Activated effector memory CD4-positive, alpha-beta T cell treated with anti-CD3 and anti-CD28 coated beads, Interleukin-2, amount 50 U/mL, for 16 hours (primary cell): Measurements from ENCODE around the gene EEF2KMT.
A peak's percentile ranks its signal among the peaks of the same experiment; 100 is the strongest.
"Not testable (repeated sequence)": the region's sequence is repeated elsewhere in the genome, so short reads cannot be mapped to it uniquely, and the experiment has no call there.

Source experiments
- DNase-seq: peaks from one replicate; pipeline ENCODE4 v3.0.0-alpha.2; 2020

EEF2KMT gene

GRCh38 chr16:5095145-5095830 is 2.3 kb downstream of the EEF2KMT start:
- not testable (repeated sequence) for DNase-seq

- not testable (repeated sequence) for DNase-seq
These were observed 3.8 kb downstream of the EEF2KMT start for GRCh38 chr16:5093746-5094145.

GRCh38 chr16:5093081-5093480 is 4.5 kb downstream of the EEF2KMT start:
- DNase-seq, result not testable (repeated sequence)

- not testable (repeated sequence) for DNase-seq
These were observed 7.0 kb downstream of the EEF2KMT start for GRCh38 chr16:5090592-5090991.

GRCh38 chr16:5089911-5090555 is 7.6 kb downstream of the EEF2KMT start:
- not testable (repeated sequence) for DNase-seq

GRCh38 chr16:5088936-5089335 is 8.7 kb downstream of the EEF2KMT start:
- not testable (repeated sequence) for DNase-seq

- not testable (repeated sequence) for DNase-seq
These were observed 9.4 kb downstream of the EEF2KMT start for GRCh38 chr16:5088086-5088790.

GRCh38 chr16:5085716-5086115 is 11.9 kb downstream of the EEF2KMT start:
- DNase-seq, result not testable (repeated sequence)

- peak; percentile 83 for DNase-seq
These were observed 12.8 kb downstream of the EEF2KMT start for GRCh38 chr16:5084802-5085201.

- DNase-seq, result not testable (repeated sequence)
These were observed 13.4 kb downstream of the EEF2KMT start for GRCh38 chr16:5084099-5084731.

- DNase-seq, result not testable (repeated sequence)
These were observed 13.9 kb downstream of the EEF2KMT start for GRCh38 chr16:5083646-5084045.

- not testable (repeated sequence) for DNase-seq
These were observed 16.6 kb downstream of the EEF2KMT start for GRCh38 chr16:5080996-5081395.

- DNase-seq, result not testable (repeated sequence)
These were observed 17.1 kb downstream of the EEF2KMT start for GRCh38 chr16:5080461-5080860.

GRCh38 chr16:5078626-5079025 is 19.0 kb downstream of the EEF2KMT start:
- no peak for DNase-seq

- DNase-seq, result no peak
These were observed 20.3 kb downstream of the EEF2KMT start for GRCh38 chr16:5077304-5077703.

GRCh38 chr16:5075637-5076036 is 22.0 kb downstream of the EEF2KMT start:
- DNase-seq, result no peak

- not testable (repeated sequence) for DNase-seq
These were observed 23.8 kb downstream of the EEF2KMT start for GRCh38 chr16:5073771-5074170.

GRCh38 chr16:5073279-5073629 is 24.3 kb downstream of the EEF2KMT start:
- DNase-seq, result no peak

- DNase-seq, result no peak
These were observed 25.0 kb downstream of the EEF2KMT start for GRCh38 chr16:5072334-5073278.

- DNase-seq, result peak; percentile 96
These were observed 25.8 kb downstream of the EEF2KMT start, which contains the start of gene ALG1 for GRCh38 chr16:5071681-5072333. Gene ALG1 (plus strand): TSS chr16:5071843. CDS start chr16:5071850, 7 bp downstream.

GRCh38 chr16:5071341-5071680 is 26.3 kb downstream of the EEF2KMT start:
- no peak for DNase-seq
